Measurements from ENCODE around the gene ARID1B. TPM values are rescaled to one million over a fixed set of nuclear protein-coding genes. Genes with fewer than 3 reads are reported as not detected.

ARID1B gene
- total and polyA plus RNA-seq, 11 donors = 15.3 to 76.1 (median 40.7) TPM

- H3K9me3 ChIP-seq = no peaks in the 10 kb centered on the region
- no peak overlapping the region for H3K4me3 ChIP-seq
- TF ChIP-seq POLR2A (IDR thresholded peaks at IDR 0.05) (no peak), CTCF (IDR thresholded peaks at IDR 0.05) (no peak)
- H3K36me3 ChIP-seq = peaks cover 0 to under 1% (median 0%) of the 10 kb centered on the region in 9 donors
- no peak for ATAC-seq
- peak overlapping the region in 5 of 12 donors; percentile 2 to 41 (median 22) for H3K27ac ChIP-seq
- WGBS, 4 donors = 74 to 81% (median 78%) methylated on average over 3 of the region's 3 CpGs
- no peak for DNase-seq
- no peaks in the 10 kb centered on the region for H3K27me3 ChIP-seq
- H3K4me1 ChIP-seq = peaks cover 5 to 100% (median 82%) of the 10 kb centered on the region in 12 donors
- intact Hi-C loops (cut with DNase I) = loop anchor here in 1 of 10 donors (5.0 kb wide), 1 partner anchor 36 kb away; no protein-coding TSS in a partner anchor
Observed at GRCh38 chr6:156790711-156791319, 13.6 kb downstream of the ARID1B start.

- intact Hi-C loops (cut with DNase I) = loop anchor here in 1 of 10 donors (5.0 kb wide), 1 partner anchor 36 kb away; no protein-coding TSS in a partner anchor
- Histone ChIP-seq H3K36me3 (no peaks in the 10 kb centered on the region), H3K27me3 (no peaks in the 10 kb centered on the region), H3K4me3 (no peak overlapping the region), H3K4me1 (peaks cover 5 to 100% (median 85%) of the 10 kb centered on the region in 12 donors), H3K27ac (peak overlapping the region in 6 of 12 donors; percentile 2 to 41 (median 34)), H3K9me3 (no peaks in the 10 kb centered on the region)
- peak in 1 of 5 donors; percentile 27 for DNase-seq
- peak; percentile 29 to 82 (median 74) for ATAC-seq
- WGBS, 4 donors = 8 to 17% (median 16%) methylated on average over 10 of the region's 10 CpGs
- TF ChIP-seq POLR2A (IDR thresholded peaks at IDR 0.05) (no peak), CTCF (IDR thresholded peaks at IDR 0.05) (no peak)
Observed at GRCh38 chr6:156791320-156791850, 14.2 kb downstream of the ARID1B start.

GRCh38 chr6:156793200-156793599, 16.0 kb downstream of the ARID1B start:
- Histone ChIP-seq H3K4me3 (no peak overlapping the region), H3K4me1 (peaks cover 3 to 99% (median 81%) of the 10 kb centered on the region in 12 donors), H3K9me3 (no peaks in the 10 kb centered on the region), H3K27ac (no peak overlapping the region), H3K27me3 (no peaks in the 10 kb centered on the region), H3K36me3 (no peaks in the 10 kb centered on the region)
- ATAC-seq (no peak), DNase-seq (no peak)
- no peak for TF ChIP-seq CTCF (IDR thresholded peaks at IDR 0.05)
- no peak for TF ChIP-seq POLR2A (IDR thresholded peaks at IDR 0.05)
- intact Hi-C loops (cut with DNase I) = loop anchor here in 1 of 10 donors (5.0 kb wide), 1 partner anchor 34 kb away; no protein-coding TSS in a partner anchor
- WGBS, 4 donors = 86 to 92% (median 89%) methylated on average over 6 of the region's 6 CpGs

- intact Hi-C loops (cut with DNase I) = loop anchor here in 1 of 10 donors (5.0 kb wide), 1 partner anchor 33 kb away; no protein-coding TSS in a partner anchor
- Histone ChIP-seq H3K4me3 (no peak overlapping the region), H3K36me3 (no peaks in the 10 kb centered on the region), H3K4me1 (peaks cover 3 to 92% (median 71%) of the 10 kb centered on the region in 12 donors), H3K9me3 (no peaks in the 10 kb centered on the region), H3K27me3 (no peaks in the 10 kb centered on the region), H3K27ac (peak overlapping the region in 1 of 12 donors; percentile 10)
- no peak for DNase-seq
- ATAC-seq = peak in 1 of 4 donors; percentile 22
- 51 to 64% (median 63%) methylated on average over 14 of the region's 14 CpGs for WGBS, 4 donors
- TF ChIP-seq CTCF (IDR thresholded peaks at IDR 0.05) (no peak), POLR2A (IDR thresholded peaks at IDR 0.05) (no peak)
Observed at GRCh38 chr6:156794546-156795354, 17.6 kb downstream of the ARID1B start.
